SU-DHL-6 (cell line): ENCODE results near the gene ITPR2.
"Not testable (repeated sequence)": the region's sequence is repeated elsewhere in the genome, so short reads cannot be mapped to it uniquely, and the experiment has no call there.

ENCODE experiments used
- H2AFZ ChIP-seq: fragments of 200-600 bp; sonication (generic); 2 replicates; pipeline ENCODE4 v1.6.1; 2014; ENCODE audit warnings: low read depth, mild to moderate bottlenecking, moderate library complexity, mixed read lengths, antibody characterized with exemption, low read length; ENCODE audit not compliant: severe bottlenecking
- H3F3A ChIP-seq: fragments of 200-600 bp; shearing (Covaris generic); 2 replicates; pipeline ENCODE4 v1.6.0; 2016; ENCODE audit warnings: antibody characterized with exemption, mild to moderate bottlenecking; ENCODE audit not compliant: insufficient read depth
- H3K27ac ChIP-seq: fragments of 200-600 bp; sonication (generic); 2 replicates; pipeline ENCODE4 v1.5.1; 2016; ENCODE audit warnings: low read depth, mild to moderate bottlenecking, low read length, moderate library complexity, mixed read lengths
- H3K27me3 ChIP-seq: fragments of 200-600 bp; sonication (generic), shearing (Covaris generic); 2 replicates; pipeline ENCODE4 v1.6.0; 2014; ENCODE audit warnings: mild to moderate bottlenecking, low read length
- H3K36me3 ChIP-seq: fragments of 200-600 bp; sonication (generic); 2 replicates; pipeline ENCODE4 v1.6.1; 2014; ENCODE audit warnings: mild to moderate bottlenecking, low read length, mixed read lengths
- H3K4me2 ChIP-seq: fragments of 300-600, 200-600 bp; shearing (Covaris generic), sonication (generic); 2 replicates; pipeline ENCODE4 v1.6.0; 2014; ENCODE audit warnings: low read length, low read depth, mild to moderate bottlenecking; ENCODE audit not compliant: poor library complexity, severe bottlenecking
- H3K4me3 ChIP-seq: fragments of 200-600 bp; sonication (generic); 2 replicates; pipeline ENCODE4 v1.5.1; 2014; ENCODE audit warnings: antibody characterized with exemption, low read length, mild to moderate bottlenecking, mixed read lengths; ENCODE audit not compliant: insufficient read depth, poor library complexity, severe bottlenecking
- H3K79me2 ChIP-seq: fragments of 200-600 bp; sonication (generic); 2 replicates; pipeline ENCODE4 v1.6.1; 2014; ENCODE audit warnings: mild to moderate bottlenecking, low read length, moderate library complexity; ENCODE audit not compliant: insufficient read depth
- H3K9ac ChIP-seq: fragments of 200-600 bp; sonication (generic); 2 replicates; pipeline ENCODE4 v1.7.0; 2014; ENCODE audit warnings: mild to moderate bottlenecking, low read length
- H3K9me2 ChIP-seq: fragments of 200-600 bp; sonication (generic); replicated peaks from 2 replicates; pipeline ENCODE4 v1.6.1; 2014; ENCODE audit warnings: low read length; ENCODE audit not compliant: insufficient read depth
- H3K9me3 ChIP-seq: fragments of 200-600 bp; sonication (generic); 2 replicates; pipeline ENCODE4 v1.6.1; 2014; ENCODE audit warnings: low read length, mixed read lengths; ENCODE audit not compliant: insufficient read depth
- H4K20me1 ChIP-seq: fragments of 200-600 bp; sonication (generic); 2 replicates; pipeline ENCODE4 v1.6.1; 2014; ENCODE audit warnings: low read depth, mild to moderate bottlenecking, antibody characterized with exemption, low read length, moderate library complexity, mixed read lengths
- EZH2phosphoT487 ChIP-seq: fragments of 200-600 bp; sonication (generic), shearing (Covaris generic); conservative IDR thresholded peaks from 2 replicates; pipeline ENCODE4 v1.6.1; 2018; ENCODE audit warnings: mild to moderate bottlenecking, antibody characterized with exemption, low read length, moderate library complexity, mixed read lengths
- TF ChIP-seq, protein P1 (sequence below): fragments of 200-600 bp; sonication (generic); IDR thresholded peaks from one replicate; pipeline ENCODE4 v1.5.1; 2017; ENCODE audit warnings: antibody characterized with exemption, mild to moderate bottlenecking, low read length, moderate library complexity; ENCODE audit not compliant: insufficient read depth, poor library complexity, severe bottlenecking

ITPR2 gene

DNA sequence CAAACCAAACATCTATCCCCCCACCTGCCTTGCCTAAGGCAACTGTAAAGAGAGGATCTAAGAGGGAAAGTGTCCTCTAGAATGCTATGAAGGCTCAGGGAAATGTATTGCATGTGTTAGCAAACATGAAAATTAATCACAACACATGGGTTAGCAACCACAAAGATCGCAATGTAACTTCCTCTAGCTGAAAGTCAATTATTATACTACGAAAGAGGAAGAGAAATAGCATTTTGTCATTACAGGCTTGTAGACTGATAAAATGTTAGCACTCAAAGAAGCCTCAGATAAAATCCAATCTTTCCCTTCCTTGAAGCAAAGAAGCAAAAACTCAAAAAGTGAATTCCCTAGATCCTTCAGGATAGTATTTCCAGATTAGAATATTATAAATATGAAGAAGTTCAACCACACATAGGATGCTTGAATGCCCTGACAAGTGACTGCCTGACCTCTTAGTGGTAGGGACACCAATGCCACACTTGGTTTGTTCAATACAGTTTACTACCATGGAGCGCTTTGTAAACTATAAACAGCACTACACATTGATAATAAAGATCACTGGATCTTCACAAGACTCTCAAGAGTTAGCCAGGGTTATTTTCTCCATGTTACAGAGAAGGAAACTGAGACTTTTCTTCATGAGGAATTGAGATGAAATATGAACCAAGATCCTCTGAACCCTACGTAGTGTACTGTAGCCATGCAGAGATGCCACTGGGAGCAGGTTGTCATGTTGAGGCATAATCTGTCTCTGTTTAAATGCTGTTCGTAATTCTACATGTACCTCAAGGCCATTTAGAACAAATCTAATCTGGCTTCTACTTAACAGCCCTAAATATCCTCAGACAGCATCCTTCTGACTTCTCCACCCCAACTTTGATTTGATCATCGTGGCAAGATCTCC, 100.7 kb downstream of the ITPR2 start:
- H3K27ac ChIP-seq: no peak overlapping the region
- no peak overlapping the region for H2AFZ ChIP-seq
- no peak overlapping the region for H3K9ac ChIP-seq
- no peak overlapping the region for H3K4me3 ChIP-seq
- H3K9me2 ChIP-seq: no peaks in the 10 kb centered on the region
- no peaks in the 10 kb centered on the region for H3K27me3 ChIP-seq
- TF ChIP-seq, protein P1, sequence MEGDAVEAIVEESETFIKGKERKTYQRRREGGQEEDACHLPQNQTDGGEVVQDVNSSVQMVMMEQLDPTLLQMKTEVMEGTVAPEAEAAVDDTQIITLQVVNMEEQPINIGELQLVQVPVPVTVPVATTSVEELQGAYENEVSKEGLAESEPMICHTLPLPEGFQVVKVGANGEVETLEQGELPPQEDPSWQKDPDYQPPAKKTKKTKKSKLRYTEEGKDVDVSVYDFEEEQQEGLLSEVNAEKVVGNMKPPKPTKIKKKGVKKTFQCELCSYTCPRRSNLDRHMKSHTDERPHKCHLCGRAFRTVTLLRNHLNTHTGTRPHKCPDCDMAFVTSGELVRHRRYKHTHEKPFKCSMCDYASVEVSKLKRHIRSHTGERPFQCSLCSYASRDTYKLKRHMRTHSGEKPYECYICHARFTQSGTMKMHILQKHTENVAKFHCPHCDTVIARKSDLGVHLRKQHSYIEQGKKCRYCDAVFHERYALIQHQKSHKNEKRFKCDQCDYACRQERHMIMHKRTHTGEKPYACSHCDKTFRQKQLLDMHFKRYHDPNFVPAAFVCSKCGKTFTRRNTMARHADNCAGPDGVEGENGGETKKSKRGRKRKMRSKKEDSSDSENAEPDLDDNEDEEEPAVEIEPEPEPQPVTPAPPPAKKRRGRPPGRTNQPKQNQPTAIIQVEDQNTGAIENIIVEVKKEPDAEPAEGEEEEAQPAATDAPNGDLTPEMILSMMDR: no peak
- no peaks in the 10 kb centered on the region for H3K36me3 ChIP-seq
- no peaks in the 10 kb centered on the region for H3K9me3 ChIP-seq
- H3K79me2 ChIP-seq: no peaks in the 10 kb centered on the region
- H3K4me2 ChIP-seq: peak overlapping the region; percentile 22
- no peaks in the 10 kb centered on the region for H4K20me1 ChIP-seq
- H3F3A ChIP-seq: no peaks in the 10 kb centered on the region

DNA sequence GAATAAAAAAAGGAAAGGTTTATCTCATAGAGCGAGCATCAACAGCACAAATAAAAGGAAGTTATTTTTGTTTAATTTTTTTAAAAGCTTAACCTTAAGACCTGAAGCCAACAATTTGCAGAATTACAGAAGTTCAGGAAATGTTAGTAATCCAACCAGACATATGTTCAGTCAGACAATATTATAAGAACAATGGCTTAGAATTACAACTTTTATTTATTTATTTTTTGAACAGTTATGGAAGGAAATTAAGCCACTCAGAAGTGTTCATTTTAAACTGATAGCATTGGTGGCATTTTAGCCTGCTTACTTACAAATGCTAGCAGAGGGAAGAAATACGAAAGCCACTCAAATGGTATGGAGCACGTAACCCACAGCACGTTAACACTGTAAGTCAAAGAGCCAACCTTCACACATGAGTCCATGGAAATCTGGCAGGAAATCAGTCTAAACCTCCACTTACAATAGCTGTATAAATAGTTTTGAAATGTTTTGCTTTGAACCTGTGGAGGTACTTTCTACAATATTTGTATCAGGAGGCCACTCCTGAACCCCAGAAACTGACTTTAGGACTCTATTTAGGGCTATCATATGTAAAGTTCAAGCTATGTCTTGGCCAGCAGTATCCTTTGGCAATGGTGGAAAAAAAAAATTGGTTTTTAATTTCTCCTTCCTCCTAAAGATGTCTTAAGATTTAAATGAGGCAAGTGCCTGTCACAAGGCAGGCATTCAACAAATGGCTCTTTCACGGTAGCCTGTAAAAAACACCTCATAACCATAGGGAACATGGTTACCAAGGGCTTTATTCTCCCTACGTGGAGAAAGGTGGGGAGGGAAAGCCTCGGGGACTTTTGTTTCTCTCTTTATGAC, 102.3 kb downstream of the ITPR2 start:
- H3K27me3 ChIP-seq: no peaks in the 10 kb centered on the region
- H4K20me1 ChIP-seq: no peaks in the 10 kb centered on the region
- no peak overlapping the region for H2AFZ ChIP-seq
- TF ChIP-seq EZH2phosphoT487: no peak
- TF ChIP-seq, protein P1: no peak
- no peaks in the 10 kb centered on the region for H3K79me2 ChIP-seq
- H3K9me2 ChIP-seq: no peaks in the 10 kb centered on the region
- H3K36me3 ChIP-seq: no peaks in the 10 kb centered on the region
- no peak overlapping the region for H3K4me2 ChIP-seq
- H3K9ac ChIP-seq: no peak overlapping the region
- no peaks in the 10 kb centered on the region for H3K9me3 ChIP-seq
- no peaks in the 10 kb centered on the region for H3F3A ChIP-seq
- H3K27ac ChIP-seq: no peak overlapping the region
- no peak overlapping the region for H3K4me3 ChIP-seq

DNA sequence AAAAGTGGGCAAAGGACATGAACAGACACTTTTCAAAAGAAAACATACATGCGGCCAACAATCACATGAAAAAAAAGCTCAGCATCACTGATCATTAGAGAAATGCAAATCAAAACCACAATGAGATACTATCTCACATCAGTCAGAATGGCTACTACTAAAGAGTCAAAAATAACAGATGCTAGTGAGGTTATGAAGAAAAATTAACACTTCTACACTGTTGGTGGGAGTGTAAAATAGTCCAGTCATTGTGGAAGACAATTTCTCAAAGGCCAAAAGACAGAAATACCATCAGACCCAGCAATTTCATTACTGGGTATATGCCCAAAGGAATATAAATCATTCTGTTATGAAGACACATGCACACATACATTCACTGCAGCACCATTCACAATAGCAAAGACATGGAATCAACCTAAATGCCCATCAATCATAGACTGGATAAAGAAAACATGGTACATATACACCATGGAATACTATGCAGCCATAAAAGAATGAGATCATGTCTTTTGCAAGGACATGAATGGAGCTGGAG, 103.8 kb downstream of the ITPR2 start:
- not testable (repeated sequence) for H3K9me3 ChIP-seq, H3K4me2 ChIP-seq, H2AFZ ChIP-seq, H3K27ac ChIP-seq, H3F3A ChIP-seq, H3K36me3 ChIP-seq, H3K9ac ChIP-seq, H3K27me3 ChIP-seq, H4K20me1 ChIP-seq, H3K79me2 ChIP-seq, H3K4me3 ChIP-seq, H3K9me2 ChIP-seq
